Neural cell (in vitro differentiated cells): ENCODE data around the gene PRICKLE2. TPM values are rescaled to one million over a fixed set of nuclear protein-coding genes. Genes with fewer than 3 reads are reported as not detected.

Source experiments
- H2AFZ ChIP-seq: fragments of 200-600, 300-800 bp; sonication (generic), shearing (Covaris generic); 2 replicates; pipeline ENCODE4 v1.6.0; 2014; ENCODE audit warnings: low read depth, mild to moderate bottlenecking, antibody characterized with exemption, low read length, moderate library complexity
- H3F3A ChIP-seq: fragments of 200-600 bp; shearing (Covaris generic); 2 replicates; pipeline ENCODE4 v1.6.1; 2016; ENCODE audit warnings: mild to moderate bottlenecking, moderate library complexity, mixed read lengths, antibody characterized with exemption, low read length; ENCODE audit not compliant: insufficient read depth, poor library complexity, severe bottlenecking
- H3K27ac ChIP-seq: fragments of 200-600, 300-800 bp; sonication (generic), shearing (Covaris generic); 2 replicates; pipeline ENCODE4 v1.5.1; 2014; ENCODE audit warnings: mild to moderate bottlenecking, low read length, moderate library complexity
- H3K27me3 ChIP-seq: fragments of 300-800, 200-600 bp; sonication (generic), shearing (Covaris generic); 2 replicates; pipeline ENCODE4 v1.6.0; 2014; ENCODE audit warnings: mild to moderate bottlenecking, low read depth, low read length, moderate library complexity; ENCODE audit not compliant: insufficient read depth
- H3K36me3 ChIP-seq: fragments of 300-800, 200-600 bp; sonication (generic), shearing (Covaris generic); 2 replicates; pipeline ENCODE4 v1.5.1; 2014; ENCODE audit warnings: mild to moderate bottlenecking, antibody characterized with exemption, low read length, moderate library complexity; ENCODE audit not compliant: insufficient read depth
- H3K4me2 ChIP-seq: fragments of 300-800, 200-600 bp; sonication (generic), shearing (Covaris generic); 2 replicates; pipeline ENCODE4 v1.6.0; 2014; ENCODE audit warnings: mild to moderate bottlenecking, low read length
- H3K4me3 ChIP-seq: fragments of 300-800, 200-600 bp; sonication (generic), shearing (Covaris generic); 2 replicates; pipeline ENCODE4 v1.5.1; 2014; ENCODE audit warnings: mild to moderate bottlenecking, low read length, moderate library complexity
- H3K79me2 ChIP-seq: fragments of 200-600 bp; shearing (Covaris generic); replicated peaks from 2 replicates; pipeline ENCODE4 v1.6.0; 2014; ENCODE audit warnings: mild to moderate bottlenecking, low read length, moderate library complexity; ENCODE audit not compliant: insufficient read depth
- H3K9ac ChIP-seq: fragments of 300-800, 200-600 bp; sonication (generic), shearing (Covaris generic); 2 replicates; pipeline ENCODE4 v1.6.1; 2016; ENCODE audit warnings: mild to moderate bottlenecking, low read length, mixed read lengths
- H3K9me2 ChIP-seq: fragments of 200-600 bp; shearing (Covaris generic); 2 replicates; pipeline ENCODE4 v1.6.1; 2016; ENCODE audit warnings: mild to moderate bottlenecking, low read length, mixed read lengths; ENCODE audit not compliant: insufficient read depth
- H3K9me3 ChIP-seq: fragments of 200-600, 300-800 bp; sonication (generic), shearing (Covaris generic); 2 replicates; pipeline ENCODE4 v1.6.1; 2016; ENCODE audit warnings: mild to moderate bottlenecking, mixed run types, low read length, moderate library complexity, mixed read lengths
- H4K20me1 ChIP-seq: fragments of 200-600 bp; shearing (Covaris generic); 2 replicates; pipeline ENCODE4 v1.6.1; 2016; ENCODE audit warnings: mild to moderate bottlenecking, mixed run types; ENCODE audit not compliant: insufficient read depth
- EP300 ChIP-seq: fragments of 450-650 bp; conservative IDR thresholded peaks from 2 replicates; pipeline ENCODE4 v1.6.1; 2014; ENCODE audit warnings: antibody characterized with exemption, mild to moderate bottlenecking, moderate library complexity; ENCODE audit not compliant: poor library complexity, severe bottlenecking
- EZH2 ChIP-seq: fragments of 200-600, 300-800 bp; shearing (Covaris generic), sonication (generic); IDR thresholded peaks from 2 replicates; pipeline ENCODE4 v1.6.1; 2014; ENCODE audit warnings: antibody characterized with exemption, low read length, borderline replicate concordance, mild to moderate bottlenecking; ENCODE audit not compliant: insufficient read depth, poor library complexity, severe bottlenecking
- MXI1 ChIP-seq: fragments of 450-650 bp; conservative IDR thresholded peaks from 2 replicates; pipeline ENCODE4 v1.6.1; 2014; ENCODE audit warnings: antibody characterized with exemption, mild to moderate bottlenecking; ENCODE audit not compliant: poor library complexity, severe bottlenecking
- POLR2AphosphoS5 ChIP-seq: IDR thresholded peaks from 2 replicates; pipeline ENCODE4 v1.6.1; 2012
- RAD21 ChIP-seq: fragments of 450-650 bp; conservative IDR thresholded peaks from 2 replicates; pipeline ENCODE4 v1.6.1; 2014; ENCODE audit warnings: antibody characterized with exemption, mild to moderate bottlenecking, moderate library complexity
- REST ChIP-seq: IDR thresholded peaks from 2 replicates; pipeline ENCODE4 v1.6.1; 2012; ENCODE audit warnings: borderline replicate concordance
- SMC3 ChIP-seq: fragments of 450-650 bp; conservative IDR thresholded peaks from 2 replicates; pipeline ENCODE4 v1.6.1; 2014; ENCODE audit warnings: antibody characterized with exemption, mild to moderate bottlenecking, moderate library complexity; ENCODE audit not compliant: poor library complexity
- TAF1 ChIP-seq: IDR thresholded peaks from 2 replicates; pipeline ENCODE4 v1.6.1; 2012; ENCODE audit warnings: low read depth
- polyA plus RNA-seq: library from polyadenylated mRNA; depleted of rRNA; stranded (reverse); fragments of >200 nt; gene quantifications from 2 replicates; pipeline ENCODE4 v1.2.3, GENCODE V29; 2014
- TF ChIP-seq, protein P1 (sequence below): fragments of 450-650 bp; IDR thresholded peaks from 2 replicates; pipeline ENCODE4 v1.5.1; 2014; ENCODE audit warnings: antibody characterized with exemption, mild to moderate bottlenecking, moderate library complexity; ENCODE audit not compliant: poor library complexity, severe bottlenecking

Gene PRICKLE2
- polyA plus RNA-seq, 1 donor from 2014 or later, result 8.7 TPM

DNA sequence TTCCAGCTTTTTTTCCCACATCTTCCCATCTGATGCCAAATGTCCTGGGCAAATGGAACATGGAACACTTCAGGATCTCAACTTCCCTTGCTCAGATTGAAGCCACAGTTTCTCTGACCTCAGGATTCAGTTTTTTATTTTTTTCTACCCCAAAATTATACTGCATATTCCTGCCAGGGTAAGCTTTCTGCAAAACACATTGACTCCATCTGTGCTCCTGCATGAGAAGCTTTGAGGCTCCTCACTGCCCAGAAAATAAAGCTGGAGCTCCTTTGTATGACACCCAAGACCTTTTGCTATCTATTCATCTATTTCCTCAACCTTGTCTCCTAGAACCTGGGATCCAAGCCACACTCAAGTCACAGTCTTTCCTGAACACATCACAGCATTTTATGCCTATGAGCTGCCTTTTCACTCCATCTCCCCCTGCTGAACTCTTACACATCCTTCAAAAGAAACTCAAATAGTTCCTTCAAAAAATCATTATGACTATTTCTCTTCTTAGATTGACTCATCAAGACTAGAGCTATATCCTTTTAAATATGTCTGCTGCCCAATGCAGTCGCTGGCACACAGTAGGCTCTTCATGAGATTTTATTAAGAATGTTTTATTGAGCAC is 144.5 kb downstream of the PRICKLE2 start:
- no peaks in the 10 kb centered on the region for H4K20me1 ChIP-seq
- H3K36me3 ChIP-seq, result no peaks in the 10 kb centered on the region
- H2AFZ ChIP-seq, result no peak overlapping the region
- H3K9me2 ChIP-seq, result no peaks in the 10 kb centered on the region
- H3K79me2 ChIP-seq, result no peaks in the 10 kb centered on the region
- TF ChIP-seq SMC3 (no peak), MXI1 (no peak), RAD21 (no peak), POLR2AphosphoS5 (no peak), REST (no peak), TAF1 (no peak), EZH2 (no peak), EP300 (no peak)
- TF ChIP-seq, protein P1, sequence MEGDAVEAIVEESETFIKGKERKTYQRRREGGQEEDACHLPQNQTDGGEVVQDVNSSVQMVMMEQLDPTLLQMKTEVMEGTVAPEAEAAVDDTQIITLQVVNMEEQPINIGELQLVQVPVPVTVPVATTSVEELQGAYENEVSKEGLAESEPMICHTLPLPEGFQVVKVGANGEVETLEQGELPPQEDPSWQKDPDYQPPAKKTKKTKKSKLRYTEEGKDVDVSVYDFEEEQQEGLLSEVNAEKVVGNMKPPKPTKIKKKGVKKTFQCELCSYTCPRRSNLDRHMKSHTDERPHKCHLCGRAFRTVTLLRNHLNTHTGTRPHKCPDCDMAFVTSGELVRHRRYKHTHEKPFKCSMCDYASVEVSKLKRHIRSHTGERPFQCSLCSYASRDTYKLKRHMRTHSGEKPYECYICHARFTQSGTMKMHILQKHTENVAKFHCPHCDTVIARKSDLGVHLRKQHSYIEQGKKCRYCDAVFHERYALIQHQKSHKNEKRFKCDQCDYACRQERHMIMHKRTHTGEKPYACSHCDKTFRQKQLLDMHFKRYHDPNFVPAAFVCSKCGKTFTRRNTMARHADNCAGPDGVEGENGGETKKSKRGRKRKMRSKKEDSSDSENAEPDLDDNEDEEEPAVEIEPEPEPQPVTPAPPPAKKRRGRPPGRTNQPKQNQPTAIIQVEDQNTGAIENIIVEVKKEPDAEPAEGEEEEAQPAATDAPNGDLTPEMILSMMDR, result no peak
- no peaks in the 10 kb centered on the region for H3K9me3 ChIP-seq
- H3F3A ChIP-seq, result no peaks in the 10 kb centered on the region
- no peak overlapping the region for H3K9ac ChIP-seq
- no peaks in the 10 kb centered on the region for H3K27me3 ChIP-seq
- H3K4me2 ChIP-seq, result no peak overlapping the region
- no peak overlapping the region for H3K4me3 ChIP-seq
- no peak overlapping the region for H3K27ac ChIP-seq

- Histone ChIP-seq H3K27ac (no peak overlapping the region), H3K79me2 (no peaks in the 10 kb centered on the region), H3K9ac (no peak overlapping the region), H4K20me1 (no peaks in the 10 kb centered on the region), H3K27me3 (no peaks in the 10 kb centered on the region), H3F3A (no peaks in the 10 kb centered on the region), H3K36me3 (no peaks in the 10 kb centered on the region), H3K9me2 (no peaks in the 10 kb centered on the region), H3K4me3 (no peak overlapping the region), H3K4me2 (no peak overlapping the region), H3K9me3 (no peaks in the 10 kb centered on the region), H2AFZ (no peak overlapping the region)
- no peak for TF ChIP-seq POLR2AphosphoS5
- TF ChIP-seq EZH2, result no peak
- no peak for TF ChIP-seq MXI1
- no peak for TF ChIP-seq REST
- no peak for TF ChIP-seq RAD21
- TF ChIP-seq, protein P1, result no peak
- no peak for TF ChIP-seq TAF1
- no peak for TF ChIP-seq SMC3
- TF ChIP-seq EP300, result no peak
Observed at GRCh38 chr3:64079369-64080150, 145.7 kb downstream of the PRICKLE2 start.
